ENCODE results near the gene ANO3. TPM values are rescaled to one million over a fixed set of nuclear protein-coding genes. Genes with fewer than 3 reads are reported as not detected.
A peak's percentile ranks its signal among the peaks of the same experiment; 100 is the strongest.

ANO3 gene
- total RNA-seq, 1 experiment from 2014 or later = not detected

DNA sequence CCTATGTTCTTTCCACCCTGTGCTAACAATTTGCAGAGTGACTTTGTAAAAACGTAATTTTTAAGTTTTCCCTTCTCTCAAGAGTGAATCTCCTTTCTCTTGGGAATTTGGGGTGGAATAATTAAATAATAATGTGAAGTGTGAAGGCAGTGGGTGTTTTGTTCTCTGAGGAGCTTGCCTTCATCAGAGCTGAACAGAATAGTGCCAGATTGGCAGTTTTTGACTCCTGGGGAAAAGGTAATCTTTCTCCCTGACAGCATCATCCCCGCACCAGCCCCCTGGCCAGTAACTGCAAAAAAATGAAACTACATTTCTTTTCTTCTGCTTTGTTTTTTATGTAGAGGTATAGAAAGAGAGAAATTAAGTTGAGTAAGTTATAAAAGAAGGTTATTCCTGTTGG, 180.3 kb downstream of the ANO3 start:
- Histone ChIP-seq H3K79me2 (ENCODE audit: low read depth) (no peaks in the 10 kb centered on the region), H3K4me3 (no peak overlapping the region), H3K27me3 (ENCODE audit: insufficient read depth, low read depth) (peaks cover 6% of the 10 kb centered on the region; the same call in 1 of the 2 replicates), H3K4me2 (no peak overlapping the region), H3K36me3 (ENCODE audit: low read depth) (no peaks in the 10 kb centered on the region), H3K4me1 (replicated peaks; ENCODE audit: insufficient read depth) (no peaks in the 10 kb centered on the region), H2AFZ (no peak overlapping the region), H3K27ac (no peak overlapping the region), H3F3A (ENCODE audit: insufficient read depth, low read depth) (no peaks in the 10 kb centered on the region), H4K20me1 (ENCODE audit: insufficient read depth) (no peaks in the 10 kb centered on the region), H3K9me3 (ENCODE audit: insufficient read depth, low read depth) (no peaks in the 10 kb centered on the region), H3K9me2 (ENCODE audit: insufficient read depth) (no peaks in the 10 kb centered on the region)
- no TSS peak for BruUV-seq (replicated peaks)
- TF ChIP-seq CTCF (conservative IDR thresholded peaks at IDR 0.05) (no peak), EZH2 (IDR thresholded peaks at IDR 0.05; ENCODE audit: low read depth) (no peak)
- CTCF ChIA-PET = no interaction called here
- DNase-seq = no peak
- intact Hi-C loops (cut with micrococcal nuclease; ENCODE audit: unreplicated experiment) = no loop called here
- POLR2A ChIA-PET (ENCODE audit: unreplicated experiment) = no interaction called here

DNA sequence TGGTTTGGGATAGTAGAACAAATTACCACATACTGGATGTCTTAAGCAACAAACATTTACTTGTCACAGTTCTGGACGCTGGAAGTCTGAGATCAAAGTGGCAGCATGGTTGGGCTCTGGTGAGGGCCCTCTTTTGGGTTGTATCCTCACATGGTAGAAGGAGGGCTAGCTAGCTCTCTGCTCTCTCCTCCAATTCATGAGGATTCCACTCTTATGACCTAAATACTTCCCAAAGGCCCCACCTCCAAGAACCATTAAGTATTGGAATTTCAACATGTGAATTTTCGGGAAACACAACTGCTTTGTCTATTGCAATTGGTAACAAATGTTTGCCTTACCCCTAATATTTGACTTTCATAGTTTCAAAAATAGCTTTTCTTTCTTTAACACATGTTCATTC, 187.5 kb downstream of the ANO3 start:
- TF ChIP-seq CTCF (conservative IDR thresholded peaks at IDR 0.05) = no peak
- TF ChIP-seq EZH2 (IDR thresholded peaks at IDR 0.05; ENCODE audit: low read depth) = no peak
- Histone ChIP-seq H4K20me1 (ENCODE audit: insufficient read depth) (no peaks in the 10 kb centered on the region), H3K4me2 (no peak overlapping the region), H3K4me3 (no peak overlapping the region), H3K4me1 (replicated peaks; ENCODE audit: insufficient read depth) (no peaks in the 10 kb centered on the region), H3K79me2 (ENCODE audit: low read depth) (no peaks in the 10 kb centered on the region), H3K9me3 (ENCODE audit: insufficient read depth, low read depth) (no peaks in the 10 kb centered on the region), H3F3A (ENCODE audit: insufficient read depth, low read depth) (no peaks in the 10 kb centered on the region), H2AFZ (no peak overlapping the region), H3K9me2 (ENCODE audit: insufficient read depth) (no peaks in the 10 kb centered on the region), H3K27ac (no peak overlapping the region), H3K27me3 (ENCODE audit: insufficient read depth, low read depth) (no peaks in the 10 kb centered on the region), H3K36me3 (ENCODE audit: low read depth) (no peaks in the 10 kb centered on the region)
- BruUV-seq (replicated peaks) = no TSS peak
- no peak for DNase-seq
- intact Hi-C loops (cut with micrococcal nuclease; ENCODE audit: unreplicated experiment) = no loop called here
- CTCF ChIA-PET = no interaction called here
- POLR2A ChIA-PET (ENCODE audit: unreplicated experiment) = no interaction called here

DNA sequence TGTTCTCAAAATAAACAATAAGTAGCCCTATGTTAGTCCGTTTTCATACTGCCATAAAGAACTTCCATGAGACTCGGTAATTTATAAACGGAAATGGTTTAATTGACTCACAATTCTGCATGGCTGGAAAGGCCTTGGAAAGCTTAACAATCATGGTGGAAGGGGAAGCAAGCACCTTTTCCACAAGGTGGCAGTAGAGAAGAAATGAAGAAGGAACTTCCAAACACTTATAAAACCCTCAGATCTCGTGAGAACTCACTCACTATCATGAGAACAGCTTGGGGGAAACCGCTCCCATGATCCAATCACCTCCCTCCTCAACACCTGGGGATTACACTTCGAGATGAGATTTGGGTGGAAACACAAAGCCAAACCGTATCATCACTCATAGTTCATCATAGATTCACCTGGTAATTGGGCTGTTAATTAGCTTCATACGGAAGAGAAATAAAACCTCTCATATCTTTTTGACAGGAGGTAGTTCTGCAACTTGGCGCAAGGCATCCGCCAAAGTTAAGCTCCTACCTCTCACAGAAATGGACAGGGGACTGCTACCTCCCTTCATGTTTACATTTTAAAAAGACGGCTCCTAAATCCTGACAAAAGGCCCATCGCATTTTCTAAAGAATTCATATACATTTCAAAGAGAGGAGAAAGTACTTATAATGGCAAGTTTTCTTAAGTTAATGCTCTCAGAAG, 191.1 kb downstream of the ANO3 start:
- intact Hi-C loops (cut with micrococcal nuclease; ENCODE audit: unreplicated experiment) = loop anchor here (1.0 kb wide), 1 partner anchor 126 kb away; no protein-coding TSS in a partner anchor
- Histone ChIP-seq H4K20me1 (ENCODE audit: insufficient read depth) (no peaks in the 10 kb centered on the region), H3K36me3 (ENCODE audit: low read depth) (no peaks in the 10 kb centered on the region), H2AFZ (no peak overlapping the region), H3K4me1 (replicated peaks; ENCODE audit: insufficient read depth) (no peaks in the 10 kb centered on the region), H3K4me2 (no peak overlapping the region), H3K9me2 (ENCODE audit: insufficient read depth) (no peaks in the 10 kb centered on the region), H3K9me3 (ENCODE audit: insufficient read depth, low read depth) (no peaks in the 10 kb centered on the region), H3K4me3 (no peak overlapping the region), H3K27ac (no peak overlapping the region), H3K79me2 (ENCODE audit: low read depth) (no peaks in the 10 kb centered on the region), H3K27me3 (ENCODE audit: insufficient read depth, low read depth) (no peaks in the 10 kb centered on the region), H3F3A (ENCODE audit: insufficient read depth, low read depth) (no peaks in the 10 kb centered on the region)
- no TSS peak for BruUV-seq (replicated peaks)
- ChIA-PET CTCF (no interaction called here), POLR2A (ENCODE audit: unreplicated experiment) (interaction anchor here (0.7 kb wide), 1 partner anchor 24 kb away, joined by 3 read pairs; no protein-coding TSS in a partner anchor)
- no peak for DNase-seq
- no peak for TF ChIP-seq EZH2 (IDR thresholded peaks at IDR 0.05; ENCODE audit: low read depth)
- TF ChIP-seq CTCF (conservative IDR thresholded peaks at IDR 0.05) = peak; percentile 50; the same call in 1 of the 2 replicates

All from PC-9 (cell line).